Measurements from ENCODE around the gene ZNF646. TPM values are rescaled to one million over a fixed set of nuclear protein-coding genes. Genes with fewer than 3 reads are reported as not detected.

Gene ZNF646
- total and polyA plus RNA-seq, 2 of the 13 experiments (the other 11 are each of a cell fraction or from before 2014, with no cell fraction given) = 3.4 to 10.9 TPM

- TF ChIP-seq ZNF256 (CRISPR knock-in tag; conservative IDR thresholded peaks at IDR 0.05) = no peak
- no peak for TF ChIP-seq FOXJ3 (CRISPR knock-in tag; IDR thresholded peaks at IDR 0.05; ENCODE audit: borderline replicate concordance)
- TF ChIP-seq ZBTB4 (CRISPR knock-in tag; IDR thresholded peaks at IDR 0.05; ENCODE audit: borderline replicate concordance) = no peak
- TF ChIP-seq ZMAT5 (CRISPR knock-in tag; IDR thresholded peaks at IDR 0.05; ENCODE audit: borderline replicate concordance, low read depth) = no peak
- TF ChIP-seq ZNF276 (CRISPR knock-in tag; IDR thresholded peaks at IDR 0.05; ENCODE audit: low read depth) = 0 out of 2 replicates have a peak, but pooled peaks have one; percentile 51
- peak in 1 of 2 experiments; percentile 39; a peak in 1 of 4 replicates for TF ChIP-seq POLR2A (IDR thresholded peaks at IDR 0.05; ENCODE audit: insufficient read depth in 1 of 2, low read depth in 2 of 2, low read length in 2 of 2)
- TF ChIP-seq ZNF629 (CRISPR knock-in tag; conservative IDR thresholded peaks at IDR 0.05) = no peak
- no peak for TF ChIP-seq TCF7 (IDR thresholded peaks at IDR 0.05; ENCODE audit: low read depth)
- no peak for TF ChIP-seq KDM4B (CRISPR knock-in tag; IDR thresholded peaks at IDR 0.05)
- TF ChIP-seq PLSCR1 (CRISPR knock-in tag; IDR thresholded peaks at IDR 0.05; ENCODE audit: borderline replicate concordance) = no peak
- no peak for TF ChIP-seq MIER2 (CRISPR knock-in tag; IDR thresholded peaks at IDR 0.05)
- TF ChIP-seq FOXM1 (CRISPR knock-in tag; IDR thresholded peaks at IDR 0.05) = no peak
- no peak for TF ChIP-seq ZNF839 (CRISPR knock-in tag; IDR thresholded peaks at IDR 0.05; ENCODE audit: borderline replicate concordance)
- peak; percentile 8; the same call in 1 of the 2 replicates for TF ChIP-seq ZNF230 (CRISPR knock-in tag; IDR thresholded peaks at IDR 0.05)
- no peak for TF ChIP-seq ZNF549 (CRISPR knock-in tag; IDR thresholded peaks at IDR 0.05)
- TF ChIP-seq ZNF841 (CRISPR knock-in tag; IDR thresholded peaks at IDR 0.05; ENCODE audit: borderline replicate concordance) = no peak
- no peak for TF ChIP-seq ZFYVE20 (CRISPR knock-in tag; IDR thresholded peaks at IDR 0.05; ENCODE audit: borderline replicate concordance, low read depth)
- TF ChIP-seq FOXK1 (CRISPR knock-in tag; IDR thresholded peaks at IDR 0.05; ENCODE audit: borderline replicate concordance, low read depth) = no peak
- TF ChIP-seq PITX1 (CRISPR knock-in tag; IDR thresholded peaks at IDR 0.05) = peak; percentile 16; the same call in 1 of the 2 replicates
- no peak for TF ChIP-seq EHMT2 (IDR thresholded peaks at IDR 0.05; ENCODE audit: borderline replicate concordance, low read depth, low read length)
- no peak for TF ChIP-seq LRRFIP1 (CRISPR knock-in tag; conservative IDR thresholded peaks at IDR 0.05)
- no peak for TF ChIP-seq HIVEP1 (CRISPR knock-in tag; IDR thresholded peaks at IDR 0.05)
These were observed 33.2 kb downstream of the ZNF646 start (continued) for GRCh38 chr16:31107465-31107867.
